GM23338 (cell line): ENCODE data around the gene CELF2. TPM values are rescaled to one million over a fixed set of nuclear protein-coding genes. Genes with fewer than 3 reads are reported as not detected.

ENCODE experiments used
- ATAC-seq: fragments of 200-7000 bp; cut with Tn5 transposase; 3 replicates; pipeline ENCODE4 v1.9.1; 2020
- DNase-seq: peaks from one replicate; pipeline ENCODE4 v3.0.0-alpha.2; 2015; ENCODE audit warnings: low spot score
- H2AFZ ChIP-seq: fragments of 200-600 bp; sonication (generic); 2 replicates; pipeline ENCODE4 v1.8.0; 2016; ENCODE audit warnings: antibody characterized with exemption, mild to moderate bottlenecking, moderate library complexity
- H3F3A ChIP-seq: fragments of 200-600 bp; sonication (generic); replicated peaks from 2 replicates; pipeline ENCODE4 v1.8.0; 2017; ENCODE audit warnings: antibody characterized with exemption, mixed run types, low read depth
- H3K27ac ChIP-seq: fragments of 200-600 bp; sonication (generic); 2 replicates; pipeline ENCODE4 v1.6.1; 2016; ENCODE audit warnings: low read depth
- H3K27me3 ChIP-seq: fragments of 200-600 bp; sonication (generic); 2 replicates; pipeline ENCODE4 v1.8.0; 2016; ENCODE audit warnings: mild to moderate bottlenecking, mixed run types, moderate library complexity; ENCODE audit not compliant: insufficient read depth
- H3K36me3 ChIP-seq: fragments of 200-600 bp; sonication (generic); 2 replicates; pipeline ENCODE4 v1.8.0; 2016; ENCODE audit warnings: mild to moderate bottlenecking; ENCODE audit not compliant: insufficient read depth
- H3K4me1 ChIP-seq: fragments of 200-600 bp; sonication (generic); 2 replicates; pipeline ENCODE4 v1.8.0; 2016; ENCODE audit warnings: mild to moderate bottlenecking, moderate library complexity; ENCODE audit not compliant: insufficient read depth
- H3K4me2 ChIP-seq: fragments of 200-600 bp; sonication (generic); 2 replicates; pipeline ENCODE4 v1.7.1; 2017; ENCODE audit warnings: mixed run types
- H3K4me3 ChIP-seq: fragments of 200-600 bp; sonication (generic); 2 replicates; pipeline ENCODE4 v1.6.1; 2016; ENCODE audit warnings: mixed run types
- H3K79me2 ChIP-seq: fragments of 200-600 bp; sonication (generic); replicated peaks from 2 replicates; pipeline ENCODE4 v1.8.0; 2017; ENCODE audit warnings: mild to moderate bottlenecking; ENCODE audit not compliant: insufficient read depth
- H3K9me2 ChIP-seq: fragments of 200-600 bp; sonication (generic); 2 replicates; pipeline ENCODE4 v1.8.0; 2017; ENCODE audit not compliant: insufficient read depth
- H4K20me1 ChIP-seq: fragments of 200-600 bp; sonication (generic); replicated peaks from 2 replicates; pipeline ENCODE4 v1.8.0; 2017; ENCODE audit warnings: mild to moderate bottlenecking; ENCODE audit not compliant: insufficient read depth
- H3K27ac Mint-ChIP-seq: 2 replicates; pipeline ENCODE4 v1.8.0; 2020; ENCODE audit warnings: inconsistent platforms, mild to moderate bottlenecking, moderate library complexity, mixed read lengths
- H3K27me3 Mint-ChIP-seq: 3 replicates; pipeline ENCODE4 v1.8.0; 2022; ENCODE audit warnings: low read depth, mild to moderate bottlenecking, moderate library complexity, mixed read lengths, inconsistent platforms; ENCODE audit not compliant: insufficient read depth, poor library complexity
- H3K36me3 Mint-ChIP-seq: 3 replicates; pipeline ENCODE4 v1.8.0; 2021; ENCODE audit warnings: low read depth, mild to moderate bottlenecking, inconsistent platforms, moderate library complexity, mixed read lengths
- H3K4me1 Mint-ChIP-seq: 3 replicates; pipeline ENCODE4 v1.8.0; 2020; ENCODE audit warnings: mild to moderate bottlenecking, inconsistent platforms, mixed read lengths
- H3K4me3 Mint-ChIP-seq: 3 replicates; pipeline ENCODE4 v1.8.0; 2021; ENCODE audit warnings: moderate library complexity, mild to moderate bottlenecking, inconsistent platforms, mixed read lengths
- H3K9me3 Mint-ChIP-seq: 3 replicates; pipeline ENCODE4 v1.8.0; 2020; ENCODE audit warnings: moderate library complexity, mild to moderate bottlenecking, inconsistent platforms, mixed read lengths
- CREB1 ChIP-seq: fragments of 250-450 bp; sonication (Bioruptor Pico); IDR thresholded peaks from 2 replicates; pipeline ENCODE4 v1.5.0; 2020; ENCODE audit warnings: low read depth, mild to moderate bottlenecking, moderate library complexity
- EZH2phosphoT487 ChIP-seq: fragments of 200-600 bp; sonication (generic); IDR thresholded peaks from one replicate; pipeline ENCODE4 v1.8.1; 2018; ENCODE audit warnings: antibody characterized with exemption; ENCODE audit not compliant: unreplicated experiment
- JUNB ChIP-seq: IDR thresholded peaks from one replicate; pipeline ENCODE4 v1.6.1; 2016; ENCODE audit warnings: antibody characterized with exemption; ENCODE audit not compliant: unreplicated experiment
- NANOG ChIP-seq: IDR thresholded peaks from 2 replicates; pipeline ENCODE4 v1.6.1; 2016; ENCODE audit warnings: antibody characterized with exemption, borderline replicate concordance
- STAT1 ChIP-seq: IDR thresholded peaks from one replicate; pipeline ENCODE4 v1.6.1; 2016; ENCODE audit warnings: antibody characterized with exemption; ENCODE audit not compliant: unreplicated experiment
- ZNF114 ChIP-seq: fragments of 250-450 bp; sonication (Bioruptor Pico); IDR thresholded peaks from 2 replicates; pipeline ENCODE4 v1.5.0; 2020; ENCODE audit warnings: mild to moderate bottlenecking, moderate library complexity
- ZNF331 ChIP-seq: fragments of 250-450 bp; sonication (Bioruptor Pico); IDR thresholded peaks from 2 replicates; pipeline ENCODE4 v1.5.0; 2020; ENCODE audit warnings: low read depth, mild to moderate bottlenecking, moderate library complexity
- polyA plus RNA-seq: library from polyadenylated mRNA; unstranded; fragments of >200 nt; fragmentation: Nextera tagmentation; extraction: Ambion mirVana; gene quantifications from 2 replicates; pipeline ENCODE4 v1.2.1, GENCODE V29; 2016
- total RNA-seq: library from RNA; depleted of rRNA; stranded (reverse); fragments of >200 nt; shearing (Covaris generic); gene quantifications from 2 replicates; pipeline ENCODE4 v1.2.3, GENCODE V29; 2014
- TF ChIP-seq, protein P1 (sequence below): IDR thresholded peaks from 2 replicates; pipeline ENCODE4 v1.6.1; 2016; ENCODE audit warnings: antibody characterized with exemption

The CELF2 gene
- total and polyA plus RNA-seq, 2 experiments from 2014 or later = 18.1 to 22.5 TPM

GRCh38 chr10:11045995-11046775 is 28.5 kb downstream of the CELF2 start:
- Histone ChIP-seq H3K27ac (no peak overlapping the region), H3K4me1 (peaks cover 3% of the 10 kb centered on the region; the same call in 1 of the 2 replicates), H4K20me1 (no peaks in the 10 kb centered on the region), H3K27me3 (no peaks in the 10 kb centered on the region), H3K9me2 (no peaks in the 10 kb centered on the region), H3K4me2 (no peak overlapping the region), H2AFZ (no peak overlapping the region), H3F3A (no peaks in the 10 kb centered on the region), H3K36me3 (no peaks in the 10 kb centered on the region), H3K4me3 (no peak overlapping the region), H3K79me2 (peaks cover 3% of the 10 kb centered on the region; the same call in 1 of the 2 replicates)
- Mint-ChIP-seq H3K4me1 (peaks cover 39% of the 10 kb centered on the region), H3K9me3 (no peaks in the 10 kb centered on the region; the same call in 2 of the 3 replicates), H3K4me3 (no peak overlapping the region), H3K36me3 (no peaks in the 10 kb centered on the region), H3K27ac (no peak overlapping the region), H3K27me3 (peaks cover 4% of the 10 kb centered on the region)
- no peak for ATAC-seq
- TF ChIP-seq NANOG (no peak), STAT1 (no peak), ZNF331 (CRISPR knock-in tag) (no peak)
- TF ChIP-seq, protein P1, sequence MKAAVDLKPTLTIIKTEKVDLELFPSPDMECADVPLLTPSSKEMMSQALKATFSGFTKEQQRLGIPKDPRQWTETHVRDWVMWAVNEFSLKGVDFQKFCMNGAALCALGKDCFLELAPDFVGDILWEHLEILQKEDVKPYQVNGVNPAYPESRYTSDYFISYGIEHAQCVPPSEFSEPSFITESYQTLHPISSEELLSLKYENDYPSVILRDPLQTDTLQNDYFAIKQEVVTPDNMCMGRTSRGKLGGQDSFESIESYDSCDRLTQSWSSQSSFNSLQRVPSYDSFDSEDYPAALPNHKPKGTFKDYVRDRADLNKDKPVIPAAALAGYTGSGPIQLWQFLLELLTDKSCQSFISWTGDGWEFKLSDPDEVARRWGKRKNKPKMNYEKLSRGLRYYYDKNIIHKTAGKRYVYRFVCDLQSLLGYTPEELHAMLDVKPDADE = no peak
- DNase-seq = no peak

DNA sequence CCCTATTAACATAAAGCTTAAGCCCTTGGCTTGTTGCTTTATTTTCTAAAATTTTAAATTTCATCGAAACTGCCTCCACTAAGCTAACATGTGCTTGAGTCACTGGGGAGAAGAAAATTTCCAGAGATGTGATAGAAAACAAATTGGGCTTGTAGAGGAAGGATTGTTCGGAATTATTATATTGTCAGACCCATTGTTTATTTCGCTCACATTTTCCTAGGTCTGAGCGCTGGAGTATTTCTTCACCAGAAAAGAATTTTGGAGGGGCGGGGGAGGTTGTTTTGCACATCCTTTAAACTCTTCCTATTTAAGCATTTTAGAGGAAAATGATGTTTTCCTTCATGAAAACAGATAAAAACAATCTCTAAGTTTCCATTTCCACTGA is 29.1 kb downstream of the CELF2 start:
- Mint-ChIP-seq H3K4me1 (peaks cover 39% of the 10 kb centered on the region), H3K4me3 (no peak overlapping the region), H3K36me3 (no peaks in the 10 kb centered on the region), H3K27ac (no peak overlapping the region), H3K9me3 (no peaks in the 10 kb centered on the region; the same call in 2 of the 3 replicates), H3K27me3 (peaks cover 4% of the 10 kb centered on the region)
- Histone ChIP-seq H3K27ac (no peak overlapping the region), H3K4me2 (no peak overlapping the region), H2AFZ (no peak overlapping the region), H3K9me2 (no peaks in the 10 kb centered on the region), H4K20me1 (no peaks in the 10 kb centered on the region), H3K36me3 (no peaks in the 10 kb centered on the region), H3K79me2 (peaks cover 3% of the 10 kb centered on the region; the same call in 1 of the 2 replicates), H3K4me3 (no peak overlapping the region), H3F3A (no peaks in the 10 kb centered on the region), H3K4me1 (peaks cover 3% of the 10 kb centered on the region; the same call in 1 of the 2 replicates), H3K27me3 (no peaks in the 10 kb centered on the region)
- DNase-seq = no peak
- TF ChIP-seq NANOG (no peak), JUNB (no peak), EZH2phosphoT487 (no peak), CREB1 (CRISPR knock-in tag) (no peak), ZNF114 (CRISPR knock-in tag) (no peak)
- TF ChIP-seq, protein P1 = no peak
- ATAC-seq = no peak
